ENCODE measurements around the gene POTEI.
"Not testable (repeated sequence)": the region's sequence is repeated elsewhere in the genome, so short reads cannot be mapped to it uniquely, and the experiment has no call there.

POTEI gene

GRCh38 chr2:130455413-130455812 is 53.7 kb downstream of the POTEI start:
- H3K4me3 ChIP-seq (ENCODE audit: low read depth, low read length), result not testable (repeated sequence)

- H3K4me3 ChIP-seq (ENCODE audit: low read depth, low read length), result not testable (repeated sequence)
These were observed 54.4 kb downstream of the POTEI start for GRCh38 chr2:130454712-130455083.

- not testable (repeated sequence) for H3K4me3 ChIP-seq (ENCODE audit: low read depth, low read length)
These were observed 55.0 kb downstream of the POTEI start for GRCh38 chr2:130453955-130454711.

GRCh38 chr2:130452897-130453296 is 56.2 kb downstream of the POTEI start:
- H3K4me3 ChIP-seq (ENCODE audit: low read depth, low read length), result not testable (repeated sequence)

GRCh38 chr2:130451823-130452222 is 57.3 kb downstream of the POTEI start:
- not testable (repeated sequence) for H3K4me3 ChIP-seq (ENCODE audit: low read depth, low read length)

- not testable (repeated sequence) for H3K4me3 ChIP-seq (ENCODE audit: low read depth, low read length)
These were observed 57.9 kb downstream of the POTEI start for GRCh38 chr2:130451278-130451677.

- not testable (repeated sequence) for H3K4me3 ChIP-seq (ENCODE audit: low read depth, low read length)
These were observed 58.8 kb downstream of the POTEI start for GRCh38 chr2:130450366-130450765.

- peak overlapping the region; percentile 24 for H3K4me3 ChIP-seq (ENCODE audit: low read depth, low read length)
These were observed 81.5 kb downstream of the POTEI start for GRCh38 chr2:130427631-130428030.

GRCh38 chr2:130418845-130419244 is 90.3 kb downstream of the POTEI start:
- not testable (repeated sequence) for H3K4me3 ChIP-seq (ENCODE audit: low read depth, low read length)

- not testable (repeated sequence) for H3K4me3 ChIP-seq (ENCODE audit: low read depth, low read length)
These were observed 92.4 kb downstream of the POTEI start for GRCh38 chr2:130416693-130417092.
